ENCODE measurements around the gene PRKAR2B.
A peak's percentile ranks its signal among the peaks of the same experiment; 100 is the strongest.

PRKAR2B gene

GRCh38 chr7:107190090-107190489, 145.6 kb downstream of the PRKAR2B start:
- DNase-seq: no peak

- no peak for DNase-seq
Measured at GRCh38 chr7:107194052-107194451, 149.5 kb downstream of the PRKAR2B start.

GRCh38 chr7:107196834-107197610, 152.5 kb downstream of the PRKAR2B start:
- DNase-seq: no peak

- DNase-seq: peak; percentile 18
Measured at GRCh38 chr7:107201795-107202450, 157.4 kb downstream of the PRKAR2B start.

GRCh38 chr7:107203607-107204006, 159.1 kb downstream of the PRKAR2B start:
- no peak for DNase-seq

- DNase-seq: peak; percentile 39
Measured at GRCh38 chr7:107206136-107206535, 161.6 kb downstream of the PRKAR2B start.

- no peak for DNase-seq
Measured at GRCh38 chr7:107206706-107207105, 162.2 kb downstream of the PRKAR2B start.

- DNase-seq: no peak
Measured at GRCh38 chr7:107207459-107207858, 163.0 kb downstream of the PRKAR2B start.

- peak; percentile 64 for DNase-seq
Measured at GRCh38 chr7:107208024-107208521, 163.6 kb downstream of the PRKAR2B start.

- DNase-seq: no peak
Measured at GRCh38 chr7:107208563-107208962, 164.1 kb downstream of the PRKAR2B start.

- no peak for DNase-seq
Measured at GRCh38 chr7:107209565-107209964, 165.1 kb downstream of the PRKAR2B start.

GRCh38 chr7:107210400-107210799, 165.9 kb downstream of the PRKAR2B start:
- DNase-seq: no peak
